Prostate gland (tissue), 2 donors: ENCODE measurements around the gene PHF3. TPM values are rescaled to one million over a fixed set of nuclear protein-coding genes. Genes with fewer than 3 reads are reported as not detected.

Experiments
- DNase-seq: peaks from one replicate; pipeline ENCODE4 v3.0.0-alpha.2; 2019; ENCODE audit warnings: low spot score
- H3K27ac ChIP-seq, 2 donors: fragments of 200-600 bp; sonication (generic); 2 replicates each; pipeline ENCODE4 v1.5.1; 2017 to 2019
- H3K27me3 ChIP-seq: fragments of 200-600 bp; sonication (generic); replicated peaks from 2 replicates; pipeline ENCODE4 v1.5.1; 2019; ENCODE audit not compliant: insufficient read depth
- H3K36me3 ChIP-seq, 2 donors: fragments of 200-600 bp; sonication (generic); 1 replicate in 1 of 2; 2 replicates in 1 of 2; pipeline versions ENCODE4 v1.5.1 to v1.8.1; 2017 to 2019
- H3K4me1 ChIP-seq: fragments of 200-600 bp; sonication (generic); replicated peaks from 2 replicates; pipeline ENCODE4 v1.5.1; 2019
- H3K4me3 ChIP-seq, 2 donors: fragments of 200-600 bp; sonication (generic); 2 replicates each; pipeline ENCODE4 v1.5.1; 2017 to 2019
- H3K9me3 ChIP-seq: fragments of 200-600 bp; sonication (generic); 2 replicates; pipeline ENCODE4 v1.5.1; 2017
- POLR2A ChIP-seq: fragments of 450-650 bp; IDR thresholded peaks from one replicate; pipeline ENCODE4 v1.6.1; 2016; ENCODE audit warnings: antibody characterized with exemption, mild to moderate bottlenecking
- POLR2AphosphoS5 ChIP-seq: sonication (generic); formaldehyde crosslinking; IDR thresholded peaks from one replicate; pipeline ENCODE4 v1.6.1; 2017; ENCODE audit warnings: antibody characterized with exemption
- whole genome bisulfite sequencing: methylation state at CpG from one replicate; pipeline ENCODE4 v1.1.5; 2018; 5-methylcytosine and 5-hydroxymethylcytosine counted together
- intact Hi-C: fragments of 100-400 bp; cut with DNase I; formaldehyde crosslinking; loops from one replicate; pipeline ENCODE4 v1.14.2; 2022
- total RNA-seq, 2 donors: library from RNA; depleted of rRNA; stranded (reverse); fragments of >200 nt; gene quantifications; one replicate each; pipeline ENCODE4 v1.1.0, GENCODE V29; 2016
- TF ChIP-seq, protein P1 (sequence below), 4 experiments: fragments of 200-600 bp in 2 of 4; fragments of 450-650 bp in 2 of 4; sonication (generic) in 2 of 4; IDR thresholded peaks; 1 replicate in 3 of 4; 2 replicates in 1 of 4; pipeline ENCODE4 v1.5.1; 2016 to 2019; ENCODE audit warnings: antibody characterized with exemption in 4 of 4, mild to moderate bottlenecking in 2 of 4, moderate library complexity in 2 of 4

Gene PHF3
- total RNA-seq, 2 donors from 2014 or later = 47.6 to 63.9 TPM

DNA sequence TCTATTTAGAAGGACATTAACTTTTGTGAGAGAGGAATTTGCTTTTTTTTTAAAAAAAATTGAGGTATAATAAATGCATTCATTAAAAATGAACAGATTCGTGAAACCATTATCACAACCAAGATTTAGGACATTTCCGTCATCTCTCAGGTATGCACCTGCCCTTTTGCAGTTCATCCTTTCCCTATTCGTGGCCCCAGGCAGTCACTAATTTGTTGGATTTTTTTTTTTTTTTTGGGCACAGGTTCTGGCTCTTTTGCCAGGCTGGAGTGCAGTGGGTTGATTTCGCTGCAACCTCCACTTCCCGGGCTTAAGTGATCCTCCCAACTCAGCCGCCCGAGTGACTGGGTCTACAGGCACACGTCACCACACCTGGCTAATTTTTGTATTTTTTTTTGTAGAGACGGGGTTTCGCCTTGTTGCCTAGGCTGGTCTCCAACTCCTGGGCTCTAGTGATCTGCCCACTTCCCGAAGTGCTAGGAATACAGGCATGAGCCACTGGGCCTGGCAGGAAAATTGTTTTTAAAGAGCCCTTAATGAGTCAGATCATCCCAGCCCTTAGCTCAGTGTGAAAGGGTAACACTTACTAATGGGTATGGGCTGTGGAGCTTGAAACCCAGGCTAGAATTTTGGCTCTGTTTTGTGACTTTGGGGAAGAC is 9.2 kb downstream of the PHF3 start:
- Histone ChIP-seq H3K9me3 (no peaks in the 10 kb centered on the region), H3K36me3 (no peaks in the 10 kb centered on the region), H3K27ac (no peak overlapping the region), H3K27me3 (no peaks in the 10 kb centered on the region), H3K4me3 (no peak overlapping the region), H3K4me1 (no peaks in the 10 kb centered on the region)
- WGBS = 82% methylated on average over 11 of the region's 11 CpGs
- intact Hi-C loops = no loop called here
- no peak for DNase-seq
- TF ChIP-seq POLR2AphosphoS5 = no peak
- TF ChIP-seq POLR2A = no peak
- TF ChIP-seq, protein P1, sequence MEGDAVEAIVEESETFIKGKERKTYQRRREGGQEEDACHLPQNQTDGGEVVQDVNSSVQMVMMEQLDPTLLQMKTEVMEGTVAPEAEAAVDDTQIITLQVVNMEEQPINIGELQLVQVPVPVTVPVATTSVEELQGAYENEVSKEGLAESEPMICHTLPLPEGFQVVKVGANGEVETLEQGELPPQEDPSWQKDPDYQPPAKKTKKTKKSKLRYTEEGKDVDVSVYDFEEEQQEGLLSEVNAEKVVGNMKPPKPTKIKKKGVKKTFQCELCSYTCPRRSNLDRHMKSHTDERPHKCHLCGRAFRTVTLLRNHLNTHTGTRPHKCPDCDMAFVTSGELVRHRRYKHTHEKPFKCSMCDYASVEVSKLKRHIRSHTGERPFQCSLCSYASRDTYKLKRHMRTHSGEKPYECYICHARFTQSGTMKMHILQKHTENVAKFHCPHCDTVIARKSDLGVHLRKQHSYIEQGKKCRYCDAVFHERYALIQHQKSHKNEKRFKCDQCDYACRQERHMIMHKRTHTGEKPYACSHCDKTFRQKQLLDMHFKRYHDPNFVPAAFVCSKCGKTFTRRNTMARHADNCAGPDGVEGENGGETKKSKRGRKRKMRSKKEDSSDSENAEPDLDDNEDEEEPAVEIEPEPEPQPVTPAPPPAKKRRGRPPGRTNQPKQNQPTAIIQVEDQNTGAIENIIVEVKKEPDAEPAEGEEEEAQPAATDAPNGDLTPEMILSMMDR (IDR thresholded peaks at IDR 0.05) = no peak

DNA sequence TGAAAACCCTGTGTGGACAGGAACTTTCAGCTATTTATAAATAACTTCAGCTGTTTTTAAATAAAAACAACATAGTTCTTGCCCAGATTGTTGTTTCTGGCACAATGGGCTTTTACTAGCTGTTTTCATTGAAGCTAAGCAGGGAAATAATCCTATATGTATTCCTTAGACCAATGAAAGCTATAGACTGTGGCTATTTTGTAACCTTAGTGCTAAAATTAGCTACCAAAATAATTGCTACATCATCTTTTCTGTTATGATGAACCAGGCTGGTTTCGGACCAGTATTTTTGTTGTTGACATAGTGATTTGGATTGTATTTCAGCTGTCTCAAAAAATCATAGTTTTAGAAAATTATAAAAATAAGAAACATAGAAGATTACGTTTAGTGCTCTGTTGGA is 13.7 kb downstream of the PHF3 start:
- H3K4me1 ChIP-seq = no peaks in the 10 kb centered on the region
- TF ChIP-seq POLR2A (no peak), POLR2AphosphoS5 (no peak)
- TF ChIP-seq, protein P1 (IDR thresholded peaks at IDR 0.05) = no peak
- no peak for DNase-seq
- no peaks in the 10 kb centered on the region for H3K27me3 ChIP-seq
- H3K9me3 ChIP-seq = no peaks in the 10 kb centered on the region
- no peak overlapping the region for H3K4me3 ChIP-seq
- H3K27ac ChIP-seq = no peak overlapping the region
- no peaks in the 10 kb centered on the region for H3K36me3 ChIP-seq
- intact Hi-C loops = no loop called here
- 69% methylated on average over 2 of the region's 2 CpGs for WGBS

DNA sequence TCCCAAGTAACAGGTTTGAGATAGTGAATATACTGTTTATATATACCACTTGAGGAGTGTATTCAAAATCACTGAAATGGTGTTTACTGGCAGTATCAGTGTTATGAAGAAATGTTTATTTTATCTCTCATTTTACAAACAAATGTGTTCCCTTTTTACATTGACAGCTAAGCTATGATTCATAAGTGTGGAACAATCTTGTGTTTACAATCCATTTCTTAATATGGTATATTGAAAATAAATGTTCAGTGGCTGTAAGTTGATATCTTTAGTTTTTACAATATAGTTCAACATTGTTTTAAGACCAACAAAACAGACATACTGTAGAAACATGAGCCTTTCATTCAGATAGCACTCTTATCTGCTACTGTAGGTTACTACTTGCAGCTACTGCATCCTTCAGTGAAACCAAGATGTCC is 14.3 kb downstream of the PHF3 start:
- Histone ChIP-seq H3K9me3 (no peaks in the 10 kb centered on the region), H3K27me3 (no peaks in the 10 kb centered on the region), H3K36me3 (no peaks in the 10 kb centered on the region), H3K4me1 (no peaks in the 10 kb centered on the region), H3K27ac (no peak overlapping the region), H3K4me3 (no peak overlapping the region)
- intact Hi-C loops = no loop called here
- DNase-seq = no peak
- TF ChIP-seq POLR2AphosphoS5 (no peak), POLR2A (no peak)
- TF ChIP-seq, protein P1 (IDR thresholded peaks at IDR 0.05) = no peak

DNA sequence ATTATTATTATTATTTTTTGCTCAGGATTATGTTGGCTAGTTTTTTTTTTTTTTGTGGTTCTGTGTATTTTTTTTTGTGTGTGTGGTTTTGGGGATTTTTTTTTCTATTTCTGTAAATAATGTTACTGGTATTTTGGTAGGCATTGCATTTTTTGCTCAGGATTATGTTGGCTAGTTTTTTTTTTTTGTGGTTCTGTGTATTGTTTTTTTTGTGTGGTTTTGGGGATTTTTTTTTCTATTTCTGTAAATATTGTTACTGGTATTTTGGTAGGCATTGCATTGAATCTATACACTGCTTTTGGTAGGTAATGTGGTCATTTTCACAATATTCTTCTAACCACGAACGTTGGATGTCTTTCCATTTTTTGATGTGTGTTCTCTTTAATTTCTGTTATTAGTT is 17.4 kb downstream of the PHF3 start:
- Histone ChIP-seq H3K4me3 (no peak overlapping the region), H3K4me1 (no peaks in the 10 kb centered on the region), H3K9me3 (no peaks in the 10 kb centered on the region), H3K27me3 (no peaks in the 10 kb centered on the region), H3K27ac (no peak overlapping the region), H3K36me3 (no peaks in the 10 kb centered on the region)
- intact Hi-C loops = no loop called here
- 81% methylated on average over 2 of the region's 2 CpGs for WGBS
- TF ChIP-seq, protein P1 (IDR thresholded peaks at IDR 0.05) = no peak
- TF ChIP-seq POLR2AphosphoS5 (no peak), POLR2A (no peak)
- no peak for DNase-seq

DNA sequence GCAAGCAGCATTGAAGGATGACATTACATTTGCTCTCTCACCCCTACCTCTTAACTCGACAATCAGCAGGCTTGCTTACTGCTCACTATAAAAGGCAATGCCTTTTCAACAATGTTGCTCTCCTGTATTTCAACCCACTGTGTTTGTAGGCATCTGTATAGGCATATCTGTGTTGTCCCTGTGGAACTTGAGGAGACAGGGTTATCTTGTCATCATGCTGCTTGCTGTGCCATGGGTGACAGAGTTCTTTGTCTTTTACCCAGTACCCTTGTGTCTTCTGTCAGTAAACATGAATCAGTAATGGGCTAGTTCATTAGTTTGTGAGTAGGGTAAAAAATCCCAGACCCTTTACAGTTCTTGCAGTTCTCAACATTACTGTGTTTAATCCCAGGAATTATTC is 25.2 kb downstream of the PHF3 start:
- Histone ChIP-seq H3K4me1 (no peaks in the 10 kb centered on the region), H3K27me3 (no peaks in the 10 kb centered on the region), H3K36me3 (no peaks in the 10 kb centered on the region), H3K4me3 (no peak overlapping the region), H3K27ac (no peak overlapping the region), H3K9me3 (no peaks in the 10 kb centered on the region)
- WGBS = 77% methylated on average over 1 of the region's 1 CpG
- DNase-seq = no peak
- intact Hi-C loops = no loop called here
- TF ChIP-seq POLR2A (no peak), POLR2AphosphoS5 (no peak)
- TF ChIP-seq, protein P1 (IDR thresholded peaks at IDR 0.05) = no peak
